Adrenal gland (tissue), 12 donors: ENCODE data around the gene TNMD. TPM values are rescaled to one million over a fixed set of nuclear protein-coding genes. Genes with fewer than 3 reads are reported as not detected.

Source experiments
- DNase-seq, 7 donors: peaks; one replicate each; pipeline ENCODE4 v3.0.0-alpha.2; 2019 to 2020
- H3K27ac ChIP-seq, 5 donors: fragments of 200-600 bp; sonication (generic) in 4 of 5; 1 replicate in 3 of 5; 2 replicates in 2 of 5; pipeline versions ENCODE4 v1.5.1 to v1.8.0; 2016 to 2020; ENCODE audit warnings: mild to moderate bottlenecking in 1 of 5
- H3K27me3 ChIP-seq: fragments of 200-600 bp; 2 replicates; pipeline ENCODE4 v1.8.0; 2021
- H3K36me3 ChIP-seq, 2 donors: fragments of 200-600 bp; replicated peaks in 1 of 2; 1 replicate in 1 of 2; 2 replicates in 1 of 2; pipeline versions ENCODE4 v1.5.1 to v1.8.0; 2018 to 2022
- H3K4me1 ChIP-seq, 2 donors: fragments of 200-600 bp; replicated peaks in 1 of 2; 1 replicate in 1 of 2; 2 replicates in 1 of 2; pipeline versions ENCODE4 v1.5.1 to v1.8.0; 2018 to 2021
- H3K4me3 ChIP-seq, 4 donors: fragments of 200-600 bp; sonication (generic) in 3 of 4; one replicate each; pipeline ENCODE4 v1.5.1; 2016 to 2018
- H3K9me3 ChIP-seq, 3 donors: fragments of 200-600 bp; sonication (generic) in 1 of 3; replicated peaks in 1 of 3; 1 replicate in 2 of 3; 2 replicates in 1 of 3; pipeline versions ENCODE4 v1.5.1 to v1.8.0; 2016 to 2021
- CTCF ChIP-seq, 6 experiments: fragments of 450-650 bp in 4 of 6; fragments of 200-600 bp in 2 of 6; sonication (generic) in 1 of 6; IDR thresholded peaks; 1 replicate in 5 of 6; 2 replicates in 1 of 6; pipeline versions ENCODE4 v1.5.1 to v1.8.0; 2016 to 2021; ENCODE audit warnings: antibody characterized with exemption in 6 of 6, mild to moderate bottlenecking in 2 of 6, moderate library complexity in 1 of 6
- POLR2A ChIP-seq, 2 donors: fragments of 450-650 bp; IDR thresholded peaks; one replicate each; pipeline ENCODE4 v1.6.1; 2017; ENCODE audit warnings: antibody characterized with exemption in 2 of 2, mild to moderate bottlenecking in 2 of 2, moderate library complexity in 1 of 2
- WGBS, 4 donors: extraction: QIAGEN DNeasy Blood & Tissue Kit in 2 of 4; methylation state at CpG; one replicate each; pipeline versions ENCODE4 v1.1.5 to v1.1.7; 2013 to 2017; 5-methylcytosine and 5-hydroxymethylcytosine counted together
- intact Hi-C, 2 donors: fragments of 100-400 bp; cut with DNase I; formaldehyde crosslinking; loops; one replicate each; pipeline versions ENCODE4 v1.14.1 to v1.15.0; 2022 to 2023
- polyA plus RNA-seq, 3 donors: library from polyadenylated mRNA; stranded (reverse); fragments of 200-250 nt in 2 of 3; fragments of 350-450 nt in 1 of 3; fragmentation: Illumina TruSeq in 1 of 3; extraction: RNeasy Lipid Tissue Mini Kit (QIAGEN cat#74804) in 1 of 3; gene quantifications; one replicate each; pipeline ENCODE4 v1.2.3, GENCODE V29; 2013 to 2014
- total RNA-seq, 9 donors: library from RNA; depleted of rRNA in 4 of 9; stranded (reverse); fragments of >200 nt in 4 of 9; fragments of 120-200 nt in 1 of 9; fragmentation: NEBNext Ultra II Directional in 1 of 9; extraction: Animal tissue kit (Norgen Biotek cat#: 25700) in 1 of 9; gene quantifications; one replicate each; pipeline versions ENCODE4 v1.1.0 to v1.2.4, GENCODE V29; 2013 to 2023
- donor health status: healthy with polysubstance abuse.
- donor health status: Bipolar disorder and iron deficiency.
- donor health status: DM: yes; HTN: yes; CAD: no.
- donor health status: DM: no; HTN: no; CAD: no.
- donor health status: DM: no; HTN: no; CAD: no.
- donor health status: DM: yes; HTN: yes; CAD: no.

The TNMD gene
- total and polyA plus RNA-seq, 12 donors, result 0.14 to 0.67 (median 0.24) TPM; not detected in 7

GRCh38 chrX:100599456-100599855 is 14.7 kb downstream of the TNMD start:
- no peaks in the 10 kb centered on the region for H3K9me3 ChIP-seq
- H3K4me1 ChIP-seq, result no peaks in the 10 kb centered on the region
- H3K4me3 ChIP-seq, result no peak overlapping the region
- H3K27ac ChIP-seq, result no peak overlapping the region
- 78 to 95% (median 86%) methylated on average over 9 of the region's 9 CpGs for WGBS, 4 donors
- no peaks in the 10 kb centered on the region for H3K27me3 ChIP-seq
- intact Hi-C loops, result no loop called here
- DNase-seq, result no peak
- no peaks in the 10 kb centered on the region for H3K36me3 ChIP-seq
- TF ChIP-seq CTCF (IDR thresholded peaks at IDR 0.05) (no peak), POLR2A (IDR thresholded peaks at IDR 0.05) (no peak)

- H3K4me1 ChIP-seq, result no peaks in the 10 kb centered on the region
- no peak overlapping the region for H3K27ac ChIP-seq
- no peak overlapping the region for H3K4me3 ChIP-seq
- TF ChIP-seq POLR2A (IDR thresholded peaks at IDR 0.05) (no peak), CTCF (IDR thresholded peaks at IDR 0.05) (no peak)
- DNase-seq, result no peak
- intact Hi-C loops, result no loop called here
- H3K9me3 ChIP-seq, result no peaks in the 10 kb centered on the region
- no peaks in the 10 kb centered on the region for H3K36me3 ChIP-seq
- peaks cover 2% of the 10 kb centered on the region for H3K27me3 ChIP-seq
Measured at GRCh38 chrX:100600340-100600739, 15.6 kb downstream of the TNMD start.

- no peak for DNase-seq
- Histone ChIP-seq H3K27me3 (peaks cover 5% of the 10 kb centered on the region), H3K9me3 (no peaks in the 10 kb centered on the region), H3K36me3 (no peaks in the 10 kb centered on the region), H3K27ac (no peak overlapping the region), H3K4me3 (no peak overlapping the region), H3K4me1 (no peaks in the 10 kb centered on the region)
- TF ChIP-seq CTCF (IDR thresholded peaks at IDR 0.05) (no peak), POLR2A (IDR thresholded peaks at IDR 0.05) (no peak)
- intact Hi-C loops, result no loop called here
- WGBS, 4 donors, result 36 to 46% (median 39%) methylated on average over 1 of the region's 1 CpG
Measured at GRCh38 chrX:100600758-100601157, 16.0 kb downstream of the TNMD start.

- no peaks in the 10 kb centered on the region for H3K4me1 ChIP-seq
- no peak for DNase-seq
- H3K4me3 ChIP-seq, result no peak overlapping the region
- intact Hi-C loops, result no loop called here
- H3K27ac ChIP-seq, result no peak overlapping the region
- peaks cover 5% of the 10 kb centered on the region for H3K27me3 ChIP-seq
- no peaks in the 10 kb centered on the region for H3K9me3 ChIP-seq
- 56 to 77% (median 66%) methylated on average over 1 of the region's 1 CpG for WGBS, 4 donors
- no peaks in the 10 kb centered on the region for H3K36me3 ChIP-seq
- TF ChIP-seq CTCF (IDR thresholded peaks at IDR 0.05) (no peak), POLR2A (IDR thresholded peaks at IDR 0.05) (no peak)
Measured at GRCh38 chrX:100606753-100607152, 22.0 kb downstream of the TNMD start.
